Activated effector memory CD4-positive, alpha-beta T cell treated with anti-CD3 and anti-CD28 coated beads, Interleukin-2, amount 50 U/mL, for 16 hours (primary cell): ENCODE data around the gene RABEP1.

Source experiments
- DNase-seq: peaks from one replicate; pipeline ENCODE4 v3.0.0-alpha.2; 2020

The RABEP1 gene

DNA sequence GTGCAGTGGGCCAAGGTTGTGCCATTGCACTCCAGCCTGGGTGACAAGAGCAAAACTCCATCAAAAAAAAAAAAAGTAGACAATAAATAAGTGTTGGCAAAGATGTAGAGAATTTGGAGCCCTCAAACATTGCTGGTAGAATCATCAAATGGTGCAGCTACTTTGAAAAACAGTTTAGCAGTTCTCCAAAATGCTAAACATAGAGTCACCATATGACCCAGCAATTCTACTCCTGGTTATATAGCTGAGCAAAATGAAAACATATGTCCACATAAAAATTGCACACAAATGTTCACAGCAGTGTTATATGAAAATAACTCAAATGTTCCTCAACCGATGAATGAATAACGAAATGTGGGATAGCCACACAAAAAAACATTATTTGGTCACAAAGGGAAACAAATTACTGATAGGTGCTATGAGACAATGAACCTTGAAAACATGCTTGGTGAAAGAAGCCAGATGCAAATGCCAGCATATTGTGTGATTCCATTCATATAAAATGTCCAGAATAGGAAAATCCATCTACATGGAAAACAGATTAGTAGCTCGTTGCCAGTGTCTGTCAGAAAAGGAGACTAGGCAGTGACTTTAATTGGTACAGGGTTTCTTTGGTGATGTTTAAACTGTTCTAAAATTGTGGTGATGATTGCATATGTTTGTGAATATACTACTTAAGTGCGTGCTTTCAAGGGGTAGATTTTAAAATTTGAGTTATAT lies 12.7 kb upstream of the RABEP1 start:
- DNase-seq, result no peak

DNA sequence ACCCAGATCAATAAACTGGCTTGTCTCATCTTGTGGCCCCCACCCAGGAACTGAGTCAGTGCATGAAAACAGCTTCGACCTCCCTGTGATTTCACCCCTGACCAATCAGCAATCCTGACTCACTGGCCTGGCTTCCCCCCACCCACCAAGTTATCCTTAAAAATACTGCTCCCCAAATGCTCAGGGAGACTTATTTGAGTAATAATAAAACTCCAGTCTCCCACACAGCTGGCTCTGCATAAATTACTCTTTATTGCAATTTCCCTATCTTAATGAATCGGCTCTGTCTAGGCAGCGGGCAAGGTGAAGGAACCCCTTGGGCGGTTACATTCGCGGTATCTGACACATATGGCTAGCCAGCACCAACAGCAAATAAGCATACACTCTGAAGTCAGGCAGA lies 9.8 kb upstream of the RABEP1 start:
- peak; percentile 64 for DNase-seq

- peak; percentile 80 for DNase-seq
Measured at GRCh38 chr17:5282642-5283217, 646 bp downstream of the RABEP1 start.

DNA sequence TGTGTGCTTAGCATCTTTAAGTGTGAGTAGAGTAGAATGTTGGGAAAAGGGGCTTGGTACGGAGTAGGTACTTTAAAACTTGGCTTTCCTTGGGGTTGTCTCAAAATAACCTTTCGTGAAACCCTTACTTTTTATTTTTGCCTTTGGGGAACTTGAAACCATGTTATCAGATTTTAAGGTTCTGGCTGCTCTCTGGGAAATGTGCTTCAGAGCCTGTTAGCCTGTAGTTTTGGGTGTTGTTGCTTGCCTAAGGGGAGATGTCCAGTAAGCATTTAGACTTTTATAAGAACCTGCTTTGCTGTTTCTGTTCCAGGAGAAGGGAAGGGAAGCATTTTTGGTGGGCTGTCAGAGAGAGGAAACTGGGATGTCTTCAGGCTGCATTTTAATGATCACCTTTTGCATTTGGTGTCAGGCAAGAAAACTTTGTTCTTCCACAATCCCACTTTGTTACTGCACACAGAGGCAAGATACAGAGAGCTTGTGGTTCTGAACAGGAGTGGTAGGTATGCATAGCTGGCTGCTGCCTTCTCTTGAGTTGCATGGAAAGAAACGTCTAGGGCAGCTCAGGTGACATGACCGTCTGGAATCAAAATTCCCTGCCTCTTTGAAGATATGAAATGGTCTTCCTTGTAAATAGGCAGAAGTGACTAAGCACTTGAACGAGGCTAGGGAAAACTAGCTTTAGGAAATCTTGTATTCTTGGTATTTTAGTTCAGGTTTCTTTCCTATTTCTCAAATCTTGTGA lies 1.7 kb downstream of the RABEP1 start:
- DNase-seq, result no peak

DNA sequence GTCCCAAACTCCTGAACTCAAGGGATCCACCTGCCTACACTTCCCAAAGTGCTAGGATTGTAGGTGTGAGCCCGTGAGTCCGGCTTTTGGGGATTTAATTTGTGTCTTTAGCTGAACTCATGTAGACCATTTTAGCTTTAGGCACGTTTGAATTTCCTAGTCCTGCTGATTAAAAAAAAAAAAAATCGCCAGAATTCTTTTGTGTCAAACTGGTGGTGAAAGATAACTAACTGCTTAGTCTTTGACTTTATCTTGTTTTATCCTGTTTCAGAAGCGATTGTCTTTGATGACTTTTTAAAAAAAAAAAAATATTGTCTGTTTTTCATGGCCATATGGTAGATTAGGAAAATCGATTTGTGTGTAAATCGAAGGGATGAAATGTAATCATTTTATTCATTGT lies 2.6 kb downstream of the RABEP1 start:
- DNase-seq, result no peak

GRCh38 chr17:5286846-5287245 lies 4.8 kb downstream of the RABEP1 start:
- no peak for DNase-seq

DNA sequence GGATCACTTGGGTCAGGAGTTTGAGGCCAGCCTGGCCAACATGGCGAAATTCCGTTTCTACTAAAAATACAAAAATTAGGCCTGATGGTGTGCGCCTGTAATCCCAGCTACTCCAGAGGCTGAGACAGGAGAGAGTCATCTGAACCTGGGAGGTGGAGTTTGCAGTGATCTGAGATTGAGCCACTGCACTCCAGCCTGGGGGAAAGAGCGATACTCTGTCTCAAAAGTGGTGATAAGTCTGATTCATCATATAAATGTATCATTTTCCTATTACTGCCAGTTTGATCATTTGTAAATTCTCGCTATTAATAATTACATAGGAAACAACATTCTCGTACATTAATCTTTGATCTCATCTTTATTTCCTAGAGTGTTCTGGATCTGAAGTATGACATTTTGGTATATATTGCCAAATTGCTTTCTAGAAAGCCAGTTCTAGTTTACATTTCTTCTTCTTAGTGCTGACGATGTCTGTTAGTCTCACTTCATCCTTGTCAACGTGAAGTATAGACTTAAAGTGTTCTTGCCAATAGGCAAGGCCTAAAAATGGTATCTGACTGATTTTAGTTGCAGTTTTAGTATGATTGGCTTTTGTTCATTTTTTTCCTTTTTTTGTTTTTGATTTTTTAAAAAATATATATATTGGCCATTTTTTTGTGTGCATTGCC lies 9.7 kb downstream of the RABEP1 start:
- no peak for DNase-seq

DNA sequence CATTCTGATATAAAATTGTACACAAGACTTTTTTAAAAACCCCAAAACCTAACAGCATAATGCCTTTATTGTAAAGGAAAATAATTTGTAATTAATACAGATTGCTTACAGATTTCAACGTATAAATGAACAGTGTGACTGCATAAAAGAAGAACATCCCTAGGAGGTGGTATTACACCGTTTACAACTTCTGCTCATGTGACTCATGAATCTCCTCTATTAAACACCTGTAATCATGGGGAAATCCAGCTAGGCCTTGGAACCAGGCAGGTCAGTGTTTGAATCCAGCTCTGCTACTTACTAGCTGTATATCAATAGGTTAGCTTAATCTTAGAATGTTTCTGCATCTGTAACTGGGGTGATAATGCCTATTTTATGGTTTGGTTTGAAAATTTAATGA lies 15.2 kb downstream of the RABEP1 start:
- DNase-seq, result no peak

DNA sequence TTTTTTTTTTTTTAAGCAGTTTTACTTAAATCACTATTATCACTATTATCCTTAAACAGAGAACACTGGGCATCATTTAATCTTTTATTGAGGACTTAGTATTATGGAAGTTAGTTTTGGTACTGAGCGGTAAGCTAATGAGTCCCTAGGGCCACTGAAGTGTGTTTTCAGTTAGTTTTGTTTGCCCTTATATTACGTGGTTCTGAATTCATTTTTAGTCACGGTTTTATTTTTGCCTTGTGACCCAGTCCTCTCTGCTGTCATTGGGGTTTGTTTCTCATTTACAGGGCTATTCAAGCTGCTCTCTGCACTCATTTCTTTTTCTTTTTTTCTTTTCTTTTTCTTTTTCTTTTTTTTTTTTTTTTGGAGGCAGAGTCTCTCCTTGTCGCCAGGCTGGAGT lies 17.3 kb downstream of the RABEP1 start:
- no peak for DNase-seq

GRCh38 chr17:5304636-5305035 lies 22.6 kb downstream of the RABEP1 start:
- DNase-seq, result no peak

DNA sequence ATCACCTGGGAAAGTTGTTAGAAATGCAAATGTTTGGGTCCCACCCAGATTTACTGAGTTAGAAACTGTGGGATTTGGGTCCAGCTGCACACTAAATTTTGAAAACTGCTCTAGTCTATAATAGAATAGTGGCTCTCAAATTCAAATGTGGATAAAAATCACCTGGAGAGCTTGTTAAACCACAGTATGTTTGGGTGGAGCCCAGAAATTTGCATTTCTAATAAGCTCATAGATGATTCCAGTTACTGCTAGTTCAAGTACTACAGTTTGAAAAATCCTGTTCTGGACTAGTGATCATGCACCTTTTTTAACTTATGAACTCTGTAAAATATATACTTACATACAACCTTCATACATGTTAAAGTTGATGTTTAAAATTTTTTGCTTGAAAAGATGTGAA lies 27.8 kb downstream of the RABEP1 start:
- DNase-seq, result no peak

- no peak for DNase-seq
Measured at GRCh38 chr17:5325851-5326250, 43.8 kb downstream of the RABEP1 start.

- no peak for DNase-seq
Measured at GRCh38 chr17:5329784-5330557, 47.9 kb downstream of the RABEP1 start.

GRCh38 chr17:5330981-5331380 lies 48.9 kb downstream of the RABEP1 start:
- DNase-seq, result no peak

GRCh38 chr17:5331506-5331905 lies 49.4 kb downstream of the RABEP1 start:
- DNase-seq, result no peak

GRCh38 chr17:5344914-5345313 lies 62.8 kb downstream of the RABEP1 start:
- no peak for DNase-seq

DNA sequence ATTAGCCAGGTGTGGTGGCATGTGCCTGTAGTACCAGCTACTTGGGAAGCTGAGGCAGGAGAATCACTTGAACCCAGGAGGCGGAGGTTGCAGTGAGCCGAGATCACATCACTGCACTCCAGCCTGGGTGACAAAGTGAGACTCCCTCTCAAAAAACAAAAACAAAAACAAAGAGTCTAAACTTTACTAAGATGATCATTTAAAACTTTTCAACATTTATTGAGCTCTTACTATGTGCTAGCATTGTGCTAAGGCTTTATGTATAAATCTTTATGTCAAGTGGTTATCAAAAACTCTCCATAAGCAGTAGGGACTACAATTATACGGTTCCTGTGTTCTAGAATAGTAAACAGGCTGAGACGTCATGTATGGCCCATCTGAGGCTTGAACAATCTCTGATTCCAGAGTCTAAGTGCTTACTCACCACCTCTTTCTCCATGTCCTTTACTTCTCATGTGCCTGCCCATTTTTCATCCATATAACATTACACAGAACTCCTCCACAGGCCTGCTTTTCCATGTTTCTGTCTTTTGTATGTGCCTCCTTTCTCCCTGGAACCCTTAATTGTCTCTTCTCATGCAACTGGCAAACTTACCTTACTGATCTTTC lies 70.7 kb downstream of the RABEP1 start:
- DNase-seq, result no peak

GRCh38 chr17:5354310-5354709 lies 72.2 kb downstream of the RABEP1 start:
- DNase-seq, result no peak

DNA sequence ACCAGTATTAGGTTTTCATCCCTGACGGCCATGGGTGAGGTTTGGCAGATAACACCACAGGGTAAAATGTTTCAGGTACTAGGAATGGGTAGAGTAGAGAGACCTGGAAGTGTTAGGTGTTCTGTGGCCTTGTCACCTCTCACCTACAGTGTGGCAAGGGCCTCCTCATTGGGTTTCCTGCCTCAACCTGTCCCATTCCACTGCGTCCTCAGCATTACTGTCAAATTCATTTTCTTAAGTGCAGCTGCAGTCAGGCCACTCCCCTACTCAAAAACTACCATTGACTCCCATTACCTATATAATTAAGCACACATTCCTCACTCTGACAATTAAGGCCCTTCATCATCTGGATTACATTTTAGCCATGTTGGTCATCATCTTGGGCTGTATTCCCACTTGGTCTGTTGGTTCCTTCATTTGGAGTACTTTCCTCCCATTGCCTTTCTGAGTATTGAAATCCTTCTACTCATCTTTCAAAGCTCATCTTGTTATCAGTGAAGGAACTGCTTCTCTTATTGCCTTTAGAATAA lies 72.9 kb downstream of the RABEP1 start:
- DNase-seq, result no peak

GRCh38 chr17:5355421-5356129 lies 73.5 kb downstream of the RABEP1 start:
- no peak for DNase-seq

- DNase-seq, result no peak
Measured at GRCh38 chr17:5361426-5361825, 79.3 kb downstream of the RABEP1 start.
